ENCODE measurements around the gene PRR20B. TPM values are rescaled to one million over a fixed set of nuclear protein-coding genes. Genes with fewer than 3 reads are reported as not detected.
"Not testable (repeated sequence)": the region's sequence is repeated elsewhere in the genome, so short reads cannot be mapped to it uniquely, and the experiment has no call there.

The PRR20B gene
- not detected for total RNA-seq
- polyA plus RNA-seq, result not detected
- long read RNA-seq, donor 1, result 0 reads
- long read RNA-seq, donor 2, result 0 reads
- long read RNA-seq, donor 3, result 0 reads
- long read RNA-seq, donor 4, result 0 reads
- long read RNA-seq, donor 5, result 0 reads

DNA sequence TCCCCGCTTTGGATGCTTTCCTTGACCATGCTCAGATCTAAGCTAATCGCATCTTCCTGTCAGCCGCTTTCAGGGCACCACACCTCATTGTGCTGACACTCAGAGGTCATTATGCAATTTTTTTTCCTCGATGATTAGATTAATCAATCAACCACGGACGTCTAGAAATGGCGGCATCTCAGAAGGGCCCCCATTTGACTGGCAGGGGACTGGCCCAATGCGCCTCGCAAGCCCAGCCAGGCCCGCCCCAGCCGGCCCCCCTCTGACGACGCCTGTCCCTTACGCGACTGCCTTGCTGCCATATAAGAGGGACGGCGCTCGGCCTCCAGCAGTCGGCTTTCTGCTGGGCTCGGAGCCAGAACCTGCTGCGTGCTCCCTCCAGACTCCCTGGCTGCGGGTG is at the start of gene PRR20B:
Gene PRR20B (plus strand): TSS at position 301 of the 400 bp plus-strand sequence. CDS start 387 bp downstream, outside the sequence.
- H3K4me1 ChIP-seq (ENCODE audit: control insufficient read depth in 5 of 5, insufficient read depth in 5 of 5, low read length in 5 of 5); H3K9ac ChIP-seq (ENCODE audit: insufficient read depth in 1 of 2, low read length in 2 of 2); H3K27me3 ChIP-seq (ENCODE audit: control insufficient read depth in 3 of 3, insufficient read depth in 3 of 3, low read length in 2 of 3); H3K4me3 ChIP-seq; H3K9me3 ChIP-seq (ENCODE audit: control insufficient read depth in 4 of 4, insufficient read depth in 3 of 4, low read length in 3 of 4); H3K36me3 ChIP-seq (ENCODE audit: control insufficient read depth in 4 of 4, insufficient read depth in 4 of 4, low read length in 4 of 4); ATAC-seq (ENCODE audit: insufficient read depth, low FRiP score); DNase-seq; H3K27ac ChIP-seq (ENCODE audit: low read depth in 1 of 2, low read length in 1 of 2): not testable (repeated sequence)
- no CpG with 5 or more reads among the region's 22 CpGs for WGBS, 2 donors

DNA sequence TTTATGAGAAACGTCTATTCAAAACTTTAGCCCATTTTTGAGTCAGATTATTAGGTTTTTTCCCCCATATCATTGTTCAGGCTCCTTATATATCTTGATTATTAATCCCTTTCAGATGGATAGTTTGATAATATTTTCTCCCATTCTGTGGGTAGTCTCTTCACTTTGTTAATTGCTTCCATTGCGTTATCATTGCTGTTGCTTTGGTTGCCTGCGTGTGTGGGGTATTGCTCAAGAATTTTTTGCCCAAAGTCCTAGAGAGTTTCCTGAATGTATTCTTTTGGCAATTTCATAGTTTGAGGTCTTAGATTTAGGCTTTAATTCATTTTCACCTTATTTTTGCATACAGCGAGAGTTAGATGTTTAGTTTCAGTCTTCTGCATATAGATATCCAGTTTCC is 32.3 kb upstream of the PRR20B start:
- no peak overlapping the region for H3K4me3 ChIP-seq
- peaks cover 0 to 6% (median 2%) of the 10 kb centered on the region in 4 donors for H3K9me3 ChIP-seq (ENCODE audit: control insufficient read depth in 4 of 4, insufficient read depth in 3 of 4, low read length in 3 of 4)
- TF ChIP-seq, protein P1, sequence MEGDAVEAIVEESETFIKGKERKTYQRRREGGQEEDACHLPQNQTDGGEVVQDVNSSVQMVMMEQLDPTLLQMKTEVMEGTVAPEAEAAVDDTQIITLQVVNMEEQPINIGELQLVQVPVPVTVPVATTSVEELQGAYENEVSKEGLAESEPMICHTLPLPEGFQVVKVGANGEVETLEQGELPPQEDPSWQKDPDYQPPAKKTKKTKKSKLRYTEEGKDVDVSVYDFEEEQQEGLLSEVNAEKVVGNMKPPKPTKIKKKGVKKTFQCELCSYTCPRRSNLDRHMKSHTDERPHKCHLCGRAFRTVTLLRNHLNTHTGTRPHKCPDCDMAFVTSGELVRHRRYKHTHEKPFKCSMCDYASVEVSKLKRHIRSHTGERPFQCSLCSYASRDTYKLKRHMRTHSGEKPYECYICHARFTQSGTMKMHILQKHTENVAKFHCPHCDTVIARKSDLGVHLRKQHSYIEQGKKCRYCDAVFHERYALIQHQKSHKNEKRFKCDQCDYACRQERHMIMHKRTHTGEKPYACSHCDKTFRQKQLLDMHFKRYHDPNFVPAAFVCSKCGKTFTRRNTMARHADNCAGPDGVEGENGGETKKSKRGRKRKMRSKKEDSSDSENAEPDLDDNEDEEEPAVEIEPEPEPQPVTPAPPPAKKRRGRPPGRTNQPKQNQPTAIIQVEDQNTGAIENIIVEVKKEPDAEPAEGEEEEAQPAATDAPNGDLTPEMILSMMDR (IDR thresholded peaks at IDR 0.05; ENCODE audit: control extremely low read depth, extremely low read depth), result no peak
- DNase-seq (no peak), ATAC-seq (ENCODE audit: insufficient read depth, low FRiP score) (no peak)
- H3K27me3 ChIP-seq (ENCODE audit: control insufficient read depth in 3 of 3, insufficient read depth in 3 of 3, low read length in 2 of 3), result no peaks in the 10 kb centered on the region
- H3K36me3 ChIP-seq (ENCODE audit: control insufficient read depth in 4 of 4, insufficient read depth in 4 of 4, low read length in 4 of 4), result no peaks in the 10 kb centered on the region
- 90 to 93% methylated on average over 4 of the region's 4 CpGs for WGBS, 2 donors
- H3K9ac ChIP-seq (ENCODE audit: insufficient read depth in 1 of 2, low read length in 2 of 2), result no peak overlapping the region
- no peak overlapping the region for H3K27ac ChIP-seq (ENCODE audit: low read depth in 1 of 2, low read length in 1 of 2)
- H3K4me1 ChIP-seq (ENCODE audit: control insufficient read depth in 5 of 5, insufficient read depth in 5 of 5, low read length in 5 of 5), result no peaks in the 10 kb centered on the region

DNA sequence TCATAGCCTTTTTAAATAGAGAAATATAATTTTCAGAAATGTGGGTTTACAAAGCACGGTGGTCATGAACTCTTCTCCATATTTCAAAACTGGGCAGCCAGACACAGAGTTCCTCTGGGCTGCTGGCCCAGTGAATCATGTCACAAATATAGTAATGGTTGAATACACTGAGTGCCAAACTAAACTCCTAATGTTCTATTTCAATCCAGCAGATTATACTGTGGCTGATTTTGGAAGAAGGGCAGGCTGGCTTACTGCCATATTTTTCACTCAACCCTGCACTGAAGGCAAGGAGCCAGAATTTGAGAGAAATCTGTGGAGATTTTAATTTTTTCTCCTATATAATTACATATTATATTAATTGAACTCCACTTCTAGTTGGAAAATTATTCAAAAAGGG is 23.6 kb upstream of the PRR20B start:
- TF ChIP-seq, protein P1 (IDR thresholded peaks at IDR 0.05; ENCODE audit: control extremely low read depth, extremely low read depth), result no peak
- ATAC-seq (ENCODE audit: insufficient read depth, low FRiP score) (no peak), DNase-seq (peak; percentile 28 to 75 (median 53))
- WGBS, 2 donors, result 60 to 69% methylated on average over 1 of the region's 1 CpG
- Histone ChIP-seq H3K27me3 (ENCODE audit: control insufficient read depth in 3 of 3, insufficient read depth in 3 of 3, low read length in 2 of 3) (no peaks in the 10 kb centered on the region), H3K9me3 (ENCODE audit: control insufficient read depth in 4 of 4, insufficient read depth in 3 of 4, low read length in 3 of 4) (peaks cover 0 to 4% (median 0%) of the 10 kb centered on the region in 4 donors), H3K4me3 (no peak overlapping the region), H3K27ac (ENCODE audit: low read depth in 1 of 2, low read length in 1 of 2) (no peak overlapping the region), H3K36me3 (ENCODE audit: control insufficient read depth in 4 of 4, insufficient read depth in 4 of 4, low read length in 4 of 4) (no peaks in the 10 kb centered on the region), H3K4me1 (ENCODE audit: control insufficient read depth in 5 of 5, insufficient read depth in 5 of 5, low read length in 5 of 5) (no peaks in the 10 kb centered on the region), H3K9ac (ENCODE audit: insufficient read depth in 1 of 2, low read length in 2 of 2) (no peak overlapping the region)

DNA sequence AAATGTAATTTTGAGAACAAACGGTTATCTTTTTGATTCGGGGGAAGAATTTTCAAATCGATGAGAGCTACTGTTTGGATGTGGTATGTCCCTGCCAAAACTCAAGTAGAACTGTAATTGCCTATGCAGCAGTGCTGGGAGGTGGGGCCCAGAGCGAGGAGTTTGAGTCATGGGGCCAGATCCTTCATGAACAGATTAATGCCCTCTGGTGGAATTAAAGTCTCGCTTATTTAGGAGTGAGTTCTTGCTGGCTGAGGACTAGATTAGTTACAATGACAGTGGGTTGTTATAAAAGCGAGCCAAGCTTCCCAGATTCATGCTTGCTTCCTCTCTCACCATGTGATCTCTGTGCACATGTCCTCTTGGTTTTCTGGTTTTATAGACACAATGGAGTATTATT is 18.4 kb upstream of the PRR20B start:
- H3K36me3 ChIP-seq (ENCODE audit: control insufficient read depth in 4 of 4, insufficient read depth in 4 of 4, low read length in 4 of 4), result no peaks in the 10 kb centered on the region
- 85 to 93% methylated on average over 6 of the region's 6 CpGs for WGBS, 2 donors
- ATAC-seq (ENCODE audit: insufficient read depth, low FRiP score), result no peak
- TF ChIP-seq, protein P1 (IDR thresholded peaks at IDR 0.05; ENCODE audit: control extremely low read depth, extremely low read depth), result no peak
- no peak overlapping the region for H3K9ac ChIP-seq (ENCODE audit: insufficient read depth in 1 of 2, low read length in 2 of 2)
- no peaks in the 10 kb centered on the region for H3K9me3 ChIP-seq (ENCODE audit: control insufficient read depth in 4 of 4, insufficient read depth in 3 of 4, low read length in 3 of 4)
- no peak overlapping the region for H3K27ac ChIP-seq (ENCODE audit: low read depth in 1 of 2, low read length in 1 of 2)
- no peak for DNase-seq
- no peak overlapping the region for H3K4me3 ChIP-seq
- H3K27me3 ChIP-seq (ENCODE audit: control insufficient read depth in 3 of 3, insufficient read depth in 3 of 3, low read length in 2 of 3), result no peaks in the 10 kb centered on the region
- no peaks in the 10 kb centered on the region for H3K4me1 ChIP-seq (ENCODE audit: control insufficient read depth in 5 of 5, insufficient read depth in 5 of 5, low read length in 5 of 5)

All from lung (tissue), 16 donors.